SKM-1 treated with dmso at 0.1 percent for 144 hours (cell line): ENCODE results near the gene RYR3.
"Not testable (repeated sequence)": the region's sequence is repeated elsewhere in the genome, so short reads cannot be mapped to it uniquely, and the experiment has no call there.

Experiments
- DNase-seq: peaks from one replicate; lab custom pipeline; 2025; ENCODE audit not compliant: unreplicated experiment; lab: John Stamatoyannopoulos, UW

RYR3 gene

DNA sequence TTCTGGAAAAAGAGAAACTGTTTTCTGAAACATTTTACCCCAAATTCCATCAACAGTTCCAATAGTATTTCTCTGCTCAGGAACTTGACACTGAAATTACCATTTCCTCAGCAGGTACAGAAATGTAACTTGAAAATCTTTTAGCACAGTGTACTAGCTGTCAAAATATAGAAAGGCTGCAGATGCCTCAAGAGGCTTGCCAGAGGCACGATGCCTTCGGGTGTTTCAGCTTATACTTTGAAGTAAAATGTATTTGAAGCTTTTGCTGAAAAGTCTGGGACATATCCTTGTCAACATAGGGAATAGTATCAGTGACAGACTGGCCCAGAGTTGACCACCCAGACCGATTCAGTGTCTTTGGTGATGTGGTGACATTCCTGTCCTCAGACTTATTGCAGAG lies 503.1 kb downstream of the RYR3 start:
- DNase-seq, result no peak

GRCh38 chr15:33819499-33819898 lies 508.7 kb downstream of the RYR3 start:
- not testable (repeated sequence) for DNase-seq

DNA sequence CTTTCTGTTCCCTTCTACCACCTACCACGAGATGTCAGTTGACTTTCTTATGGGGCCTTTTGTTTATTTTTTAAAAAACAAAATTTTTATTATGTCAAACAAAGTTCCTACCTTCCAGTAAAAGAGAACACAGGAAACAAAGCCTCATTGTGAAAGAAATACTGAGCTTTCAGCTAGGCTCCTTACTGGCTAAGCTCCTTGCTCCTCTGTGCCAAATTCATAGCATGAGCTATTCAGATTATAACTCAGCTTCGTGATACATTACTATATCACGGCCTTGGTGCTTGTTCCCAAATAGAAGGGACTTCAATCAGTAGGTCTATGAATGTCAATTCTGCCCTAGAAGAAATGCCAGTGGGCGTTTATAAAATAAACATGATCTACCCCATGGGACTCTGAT lies 511.7 kb downstream of the RYR3 start:
- no peak for DNase-seq

DNA sequence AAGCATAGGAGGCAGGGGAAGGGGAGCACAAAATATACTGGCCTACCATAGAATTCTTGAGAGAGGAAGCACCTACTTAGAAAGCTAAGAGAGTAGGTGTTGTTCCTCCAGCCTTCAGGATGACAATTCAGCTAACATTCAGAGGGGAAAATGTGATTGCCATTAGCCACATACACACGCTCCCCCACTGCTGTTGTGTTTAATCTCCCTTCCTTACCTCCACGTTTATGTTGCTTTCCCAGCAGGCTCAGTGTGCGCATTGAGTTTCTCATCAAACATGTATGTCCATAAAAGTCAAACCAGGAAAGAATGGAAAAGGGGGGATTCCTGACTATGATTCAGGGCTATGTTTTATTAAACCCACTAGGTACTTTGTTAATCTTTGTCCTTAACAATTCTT lies 512.4 kb downstream of the RYR3 start:
- no peak for DNase-seq

DNA sequence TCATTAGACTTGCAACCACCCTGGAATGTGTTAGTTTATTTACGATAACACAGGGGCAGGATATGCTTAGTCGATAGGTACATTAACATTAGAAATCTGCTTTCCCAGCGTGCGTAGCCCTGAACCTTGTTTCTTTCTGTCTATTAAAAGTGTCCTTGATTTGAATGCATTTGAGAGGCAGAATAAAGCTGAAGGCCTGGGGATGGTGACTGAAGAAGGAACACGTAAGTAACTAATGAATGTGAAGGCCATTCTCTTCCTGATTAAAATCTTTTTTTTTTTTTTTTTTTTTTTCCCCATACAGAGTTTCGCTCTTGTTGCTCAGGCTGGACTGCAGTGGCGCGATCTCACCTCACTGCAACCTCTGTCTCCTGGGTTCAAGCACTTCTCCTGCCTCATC lies 514.7 kb downstream of the RYR3 start:
- no peak for DNase-seq

GRCh38 chr15:33826201-33826600 lies 515.4 kb downstream of the RYR3 start:
- DNase-seq, result no peak

- DNase-seq, result no peak
Measured at GRCh38 chr15:33830351-33830750, 519.6 kb downstream of the RYR3 start.

DNA sequence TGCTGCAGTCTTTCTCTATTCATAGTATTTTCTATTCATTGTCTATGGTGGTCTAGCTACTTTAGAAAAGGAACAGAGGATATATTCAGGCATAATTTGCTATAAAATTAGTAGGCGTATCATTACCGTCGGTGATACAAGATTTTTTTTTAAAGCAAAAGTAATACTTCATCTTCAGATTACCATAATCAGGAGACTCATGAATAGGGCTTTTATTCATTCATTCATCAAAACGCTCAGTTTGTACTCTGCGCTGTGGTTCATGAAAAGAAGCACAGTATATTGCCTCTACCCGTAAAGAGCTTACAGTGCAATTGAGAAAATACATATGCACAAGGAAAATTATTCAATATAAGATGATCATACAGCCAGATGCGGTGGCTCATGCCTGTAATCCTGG lies 520.9 kb downstream of the RYR3 start:
- DNase-seq, result no peak

- no peak for DNase-seq
Measured at GRCh38 chr15:33834892-33835743, 524.4 kb downstream of the RYR3 start.

DNA sequence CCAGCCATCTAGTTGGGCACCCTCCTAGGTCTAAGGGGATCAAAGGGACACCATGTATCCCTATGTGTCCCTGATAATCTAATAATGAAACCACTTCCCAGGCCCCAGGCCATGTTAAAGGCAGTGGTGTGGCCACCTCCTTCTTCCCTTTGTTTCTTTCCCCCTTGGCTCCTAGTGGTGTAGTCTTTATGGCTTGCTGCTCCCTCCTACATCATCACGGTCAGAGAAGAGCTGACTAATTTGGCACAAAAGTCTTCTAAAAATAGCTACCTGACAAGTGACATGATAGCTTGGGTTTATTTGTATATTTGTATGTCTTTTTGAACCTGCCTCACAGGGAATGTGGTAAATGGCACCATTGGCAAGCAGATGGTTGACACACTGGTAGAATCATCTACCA lies 526.5 kb downstream of the RYR3 start:
- DNase-seq, result no peak

DNA sequence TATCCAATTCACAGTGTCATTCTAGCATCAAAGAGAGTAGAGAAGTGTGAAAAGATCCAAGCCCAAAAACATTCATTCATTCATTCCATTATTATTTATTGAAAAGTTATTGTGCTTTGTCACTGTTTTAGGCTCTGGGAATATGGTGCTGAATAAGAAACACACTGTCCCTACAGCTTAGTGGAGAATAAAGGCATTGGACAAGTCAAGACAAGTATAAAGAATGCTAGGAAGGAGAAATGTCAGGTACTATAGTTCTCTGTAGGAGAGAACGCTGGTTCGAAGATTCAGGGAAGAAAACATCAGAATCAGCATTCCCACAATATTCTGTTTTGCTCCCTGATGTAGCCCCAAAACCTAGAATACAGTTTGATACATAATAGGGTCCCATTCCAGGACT lies 528.8 kb downstream of the RYR3 start:
- DNase-seq, result no peak

DNA sequence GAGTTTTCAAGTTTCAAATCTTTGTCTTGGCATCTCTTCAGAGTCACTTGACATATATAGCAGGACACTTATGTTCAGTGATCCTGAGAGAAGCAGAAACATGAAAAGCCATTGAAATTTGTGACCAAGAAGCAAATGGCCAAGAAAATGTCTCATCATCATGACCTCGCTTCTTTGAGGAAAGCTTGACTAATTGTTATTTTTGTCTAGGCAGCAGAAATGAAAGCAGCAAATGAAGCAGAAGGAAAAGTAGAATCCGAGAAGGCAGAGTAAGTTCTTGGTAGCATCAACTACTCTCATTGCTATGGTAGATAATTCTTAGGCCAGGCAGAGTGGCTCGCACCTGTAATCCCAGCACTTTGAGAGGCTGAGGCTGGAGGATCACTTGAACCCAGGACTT lies 529.8 kb downstream of the RYR3 start:
- no peak for DNase-seq

DNA sequence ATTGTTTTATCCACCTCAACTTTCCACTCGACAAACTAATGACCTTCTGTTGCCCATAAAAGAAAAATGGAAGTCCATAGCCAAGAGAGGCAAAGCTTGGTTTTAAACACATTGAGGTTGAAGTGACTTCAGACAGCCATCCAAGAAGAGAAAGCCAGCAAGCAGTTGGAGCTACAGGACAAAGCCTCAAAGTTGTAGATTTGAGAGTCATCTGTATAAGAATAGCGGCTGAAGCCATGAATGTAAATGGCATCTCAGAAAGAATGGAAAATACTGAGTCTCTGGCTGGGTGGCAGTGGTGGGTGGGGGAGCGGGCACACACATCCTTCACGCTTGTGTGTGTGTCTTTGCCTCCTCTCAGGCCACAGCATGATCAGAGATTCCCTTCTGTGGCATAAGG lies 533.4 kb downstream of the RYR3 start:
- DNase-seq, result no peak

GRCh38 chr15:33844597-33844996 lies 533.8 kb downstream of the RYR3 start:
- no peak for DNase-seq

- DNase-seq, result no peak
Measured at GRCh38 chr15:33846142-33846541, 535.4 kb downstream of the RYR3 start.

DNA sequence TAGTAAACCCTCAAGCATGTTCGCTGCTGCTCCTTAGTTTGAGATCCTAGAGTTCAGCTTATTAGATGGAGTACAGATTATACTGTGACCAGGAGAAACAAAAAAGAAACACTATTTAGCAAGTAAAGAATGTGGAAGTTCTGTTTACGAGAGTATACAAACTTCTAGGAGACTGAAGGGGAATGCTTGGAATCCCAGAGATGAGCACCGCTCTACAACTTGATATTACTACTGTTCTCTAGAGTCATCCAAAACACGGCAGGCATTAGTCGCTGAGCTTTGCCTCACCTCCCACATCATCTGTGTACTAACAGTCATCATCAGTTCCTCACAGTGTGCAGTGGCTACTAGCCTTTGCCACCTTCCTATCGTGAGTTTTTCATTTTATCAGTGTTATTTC lies 536.1 kb downstream of the RYR3 start:
- no peak for DNase-seq

DNA sequence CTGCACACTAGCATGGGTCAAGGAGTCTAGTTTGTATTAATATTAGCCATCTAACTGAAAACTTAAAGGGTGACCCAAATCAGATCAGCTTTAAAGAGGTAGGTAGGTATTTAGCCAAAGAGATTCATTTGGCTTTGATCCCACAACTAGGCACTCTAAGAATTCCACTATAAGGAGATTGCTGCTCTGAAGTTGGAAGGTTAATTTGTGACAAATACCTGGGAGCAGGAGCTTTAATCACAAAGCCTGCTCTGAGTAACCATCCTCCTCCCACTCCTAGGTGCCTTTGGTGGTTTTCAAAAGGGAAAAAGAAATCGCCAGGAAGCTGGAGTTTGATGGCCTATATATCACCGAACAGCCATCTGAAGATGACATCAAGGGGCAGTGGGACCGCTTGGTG lies 537.2 kb downstream of the RYR3 start:
- DNase-seq, result no peak

- DNase-seq, result no peak
Measured at GRCh38 chr15:33851079-33851478, 540.3 kb downstream of the RYR3 start.

DNA sequence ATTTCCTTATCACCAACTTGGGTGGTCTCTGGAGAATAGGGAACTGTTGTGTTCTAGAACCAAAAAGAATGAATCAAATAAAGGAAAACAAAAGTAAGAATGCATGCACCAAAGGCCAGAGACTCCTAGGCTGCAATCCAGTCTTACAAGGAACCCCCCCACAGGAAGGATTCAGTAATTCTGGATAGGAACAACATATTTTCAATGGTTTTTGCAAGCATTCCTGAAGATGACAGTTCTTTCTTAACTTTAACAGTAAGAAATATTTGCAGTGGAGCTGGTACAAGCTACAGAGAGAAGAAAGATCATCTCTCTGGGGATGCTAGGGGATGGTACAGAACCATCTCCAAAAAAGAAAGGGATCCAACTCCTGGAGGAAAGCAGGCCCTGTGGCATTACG lies 541.3 kb downstream of the RYR3 start:
- no peak for DNase-seq

DNA sequence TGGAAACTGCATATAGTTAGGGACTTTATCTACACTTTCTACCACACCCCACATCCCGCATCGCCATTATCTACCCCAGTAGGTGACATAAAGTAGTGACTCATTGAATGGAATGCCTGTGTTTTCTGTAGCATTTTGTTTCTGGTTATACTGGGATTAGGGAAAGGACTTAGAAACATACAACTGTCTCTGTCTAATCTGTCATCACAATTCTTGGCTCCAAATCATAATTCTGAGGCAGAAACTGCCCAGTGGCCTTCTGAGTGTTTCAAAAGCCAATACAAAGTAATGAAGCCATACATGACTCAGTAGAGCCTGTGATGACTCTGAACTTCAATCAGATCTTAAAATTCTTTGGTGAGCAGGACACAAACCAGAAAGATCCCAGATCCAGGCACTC lies 541.8 kb downstream of the RYR3 start:
- DNase-seq, result no peak

DNA sequence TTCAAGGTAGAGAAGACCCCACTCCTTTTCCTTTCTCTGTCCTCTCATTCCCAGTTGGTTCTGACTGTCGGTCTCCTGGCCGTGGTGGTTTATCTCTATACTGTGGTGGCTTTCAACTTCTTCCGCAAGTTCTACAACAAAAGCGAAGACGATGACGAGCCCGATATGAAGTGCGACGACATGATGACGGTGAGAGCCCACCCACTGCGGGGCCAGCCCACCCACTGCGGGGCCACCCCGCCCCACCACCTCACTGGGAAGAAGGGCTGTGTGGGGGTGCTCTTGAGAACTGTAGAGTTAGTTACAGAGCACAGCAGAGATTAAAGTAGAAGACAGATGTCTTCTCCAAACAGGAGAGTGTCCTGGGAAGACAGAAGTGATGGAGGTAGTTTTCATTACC lies 547.0 kb downstream of the RYR3 start:
- no peak for DNase-seq

DNA sequence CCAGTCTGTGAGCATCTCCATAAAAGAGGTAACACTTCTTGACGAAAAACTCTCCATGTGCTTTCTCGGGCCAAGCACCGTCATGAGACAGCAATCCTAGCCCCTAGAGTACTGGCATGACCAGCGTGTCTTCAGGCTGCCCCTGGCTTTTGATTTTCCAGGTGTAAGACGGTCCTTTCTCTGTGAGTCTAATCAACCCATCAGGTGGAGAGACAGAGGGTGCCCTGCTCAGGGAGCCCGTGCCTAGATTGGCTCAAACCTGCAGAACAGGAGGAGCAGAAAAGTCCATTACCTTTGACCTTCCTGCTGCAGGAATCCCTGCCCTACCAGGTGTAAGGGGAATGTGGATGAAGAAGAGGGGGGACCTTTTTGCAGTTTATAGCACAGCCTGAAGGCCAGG lies 548.1 kb downstream of the RYR3 start:
- DNase-seq, result no peak

DNA sequence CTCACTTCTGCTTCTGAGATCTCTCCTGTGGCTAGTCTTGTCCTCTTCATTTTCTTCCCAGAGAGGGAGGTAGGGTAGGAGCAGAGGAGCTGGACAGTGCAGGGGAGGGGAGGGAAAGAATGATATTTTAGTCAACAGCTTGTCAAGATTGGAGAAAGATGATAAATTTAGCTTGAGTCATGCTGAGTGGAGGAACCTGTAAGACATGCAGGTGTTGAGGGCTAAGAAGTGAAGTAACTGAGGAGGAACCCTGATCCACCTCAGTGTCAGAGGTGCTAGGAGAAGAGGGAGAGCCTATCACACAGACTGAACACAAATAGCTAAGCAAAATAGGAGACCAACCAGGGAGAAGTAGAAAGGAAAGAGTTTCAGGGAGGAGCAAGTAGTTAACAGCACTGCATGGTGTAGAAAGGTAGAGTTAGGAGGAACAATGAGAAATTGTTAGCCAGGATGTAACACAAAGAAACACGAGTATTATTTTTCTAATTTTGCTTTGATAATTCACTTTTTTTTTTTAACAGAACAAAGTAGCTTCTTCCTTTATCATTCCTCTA lies 549.3 kb downstream of the RYR3 start:
- DNase-seq, result no peak
